Peyer's patch (tissue), 4 donors: Measurements from ENCODE around the gene SPATA7. TPM values are rescaled to one million over a fixed set of nuclear protein-coding genes. Genes with fewer than 3 reads are reported as not detected.

Experiments used
- DNase-seq, 3 donors: peaks; one replicate each; pipeline ENCODE4 v3.0.0-alpha.2; 2017 to 2019
- H3K27ac ChIP-seq, 4 donors: fragments of 200-600 bp; sonication (generic); one replicate each; pipeline ENCODE4 v1.5.1; 2016 to 2019
- H3K27me3 ChIP-seq, 2 donors: fragments of 200-600 bp; sonication (generic); one replicate each; pipeline ENCODE4 v1.5.1; 2019
- H3K36me3 ChIP-seq, 3 donors: fragments of 200-600 bp; sonication (generic); one replicate each; pipeline ENCODE4 v1.5.1; 2016 to 2019
- H3K4me1 ChIP-seq, 4 donors: fragments of 200-600 bp; sonication (generic); one replicate each; pipeline ENCODE4 v1.5.1; 2016 to 2019
- H3K4me3 ChIP-seq, 4 donors: fragments of 200-600 bp; sonication (generic); 1 replicate in 3 of 4; 2 replicates in 1 of 4; pipeline ENCODE4 v1.5.1; 2016 to 2019; ENCODE audit warnings: mild to moderate bottlenecking in 1 of 4
- H3K9me3 ChIP-seq, 4 donors: fragments of 200-600 bp; sonication (generic); one replicate each; pipeline ENCODE4 v1.5.1; 2016 to 2019; ENCODE audit warnings: mild to moderate bottlenecking in 1 of 4
- POLR2A ChIP-seq, 2 donors: fragments of 450-650 bp; IDR thresholded peaks; one replicate each; pipeline ENCODE4 v1.5.1; 2017; ENCODE audit warnings: antibody characterized with exemption in 2 of 2, mild to moderate bottlenecking in 2 of 2, moderate library complexity in 2 of 2
- total RNA-seq, 4 donors: library from RNA; depleted of rRNA; stranded (reverse); fragments of >200 nt; gene quantifications; one replicate each; pipeline ENCODE4 v1.1.0, GENCODE V29; 2016
- TF ChIP-seq, protein P1 (sequence below), 6 experiments: fragments of 450-650 bp in 4 of 6; fragments of 200-600 bp in 2 of 6; sonication (generic) in 1 of 6; IDR thresholded peaks; one replicate each; pipeline ENCODE4 v1.5.1; 2017 to 2019; ENCODE audit warnings: antibody characterized with exemption in 6 of 6, mild to moderate bottlenecking in 3 of 6, moderate library complexity in 1 of 6

The SPATA7 gene
- total RNA-seq, 4 donors from 2014 or later: 2.6 to 27.2 (median 9.0) TPM

DNA sequence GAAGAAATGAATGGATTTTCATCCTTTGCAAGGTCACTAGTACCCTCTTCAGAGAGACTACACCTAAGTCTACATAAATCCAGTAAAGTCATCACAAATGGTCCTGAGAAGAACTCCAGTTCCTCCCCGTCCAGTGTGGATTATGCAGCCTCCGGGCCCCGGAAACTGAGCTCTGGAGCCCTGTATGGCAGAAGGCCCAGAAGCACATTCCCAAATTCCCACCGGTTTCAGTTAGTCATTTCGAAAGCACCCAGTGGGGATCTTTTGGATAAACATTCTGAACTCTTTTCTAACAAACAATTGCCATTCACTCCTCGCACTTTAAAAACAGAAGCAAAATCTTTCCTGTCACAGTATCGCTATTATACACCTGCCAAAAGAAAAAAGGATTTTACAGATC lies 40.8 kb downstream of the SPATA7 start:
- DNase-seq: no peak
- Histone ChIP-seq H3K27me3 (no peaks in the 10 kb centered on the region), H3K36me3 (no peaks in the 10 kb centered on the region), H3K27ac (no peak overlapping the region), H3K4me1 (no peaks in the 10 kb centered on the region), H3K9me3 (no peaks in the 10 kb centered on the region), H3K4me3 (no peak overlapping the region)
- TF ChIP-seq, protein P1, sequence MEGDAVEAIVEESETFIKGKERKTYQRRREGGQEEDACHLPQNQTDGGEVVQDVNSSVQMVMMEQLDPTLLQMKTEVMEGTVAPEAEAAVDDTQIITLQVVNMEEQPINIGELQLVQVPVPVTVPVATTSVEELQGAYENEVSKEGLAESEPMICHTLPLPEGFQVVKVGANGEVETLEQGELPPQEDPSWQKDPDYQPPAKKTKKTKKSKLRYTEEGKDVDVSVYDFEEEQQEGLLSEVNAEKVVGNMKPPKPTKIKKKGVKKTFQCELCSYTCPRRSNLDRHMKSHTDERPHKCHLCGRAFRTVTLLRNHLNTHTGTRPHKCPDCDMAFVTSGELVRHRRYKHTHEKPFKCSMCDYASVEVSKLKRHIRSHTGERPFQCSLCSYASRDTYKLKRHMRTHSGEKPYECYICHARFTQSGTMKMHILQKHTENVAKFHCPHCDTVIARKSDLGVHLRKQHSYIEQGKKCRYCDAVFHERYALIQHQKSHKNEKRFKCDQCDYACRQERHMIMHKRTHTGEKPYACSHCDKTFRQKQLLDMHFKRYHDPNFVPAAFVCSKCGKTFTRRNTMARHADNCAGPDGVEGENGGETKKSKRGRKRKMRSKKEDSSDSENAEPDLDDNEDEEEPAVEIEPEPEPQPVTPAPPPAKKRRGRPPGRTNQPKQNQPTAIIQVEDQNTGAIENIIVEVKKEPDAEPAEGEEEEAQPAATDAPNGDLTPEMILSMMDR (IDR thresholded peaks at IDR 0.05): no peak
- no peak for TF ChIP-seq POLR2A (IDR thresholded peaks at IDR 0.05)

- DNase-seq: no peak
- Histone ChIP-seq H3K27me3 (no peaks in the 10 kb centered on the region), H3K4me3 (no peak overlapping the region), H3K36me3 (no peaks in the 10 kb centered on the region), H3K4me1 (no peaks in the 10 kb centered on the region), H3K27ac (no peak overlapping the region), H3K9me3 (no peaks in the 10 kb centered on the region)
- TF ChIP-seq, protein P1 (IDR thresholded peaks at IDR 0.05): no peak
- no peak for TF ChIP-seq POLR2A (IDR thresholded peaks at IDR 0.05)
These were observed 45.5 kb downstream of the SPATA7 start for GRCh38 chr14:88430976-88431375.

DNA sequence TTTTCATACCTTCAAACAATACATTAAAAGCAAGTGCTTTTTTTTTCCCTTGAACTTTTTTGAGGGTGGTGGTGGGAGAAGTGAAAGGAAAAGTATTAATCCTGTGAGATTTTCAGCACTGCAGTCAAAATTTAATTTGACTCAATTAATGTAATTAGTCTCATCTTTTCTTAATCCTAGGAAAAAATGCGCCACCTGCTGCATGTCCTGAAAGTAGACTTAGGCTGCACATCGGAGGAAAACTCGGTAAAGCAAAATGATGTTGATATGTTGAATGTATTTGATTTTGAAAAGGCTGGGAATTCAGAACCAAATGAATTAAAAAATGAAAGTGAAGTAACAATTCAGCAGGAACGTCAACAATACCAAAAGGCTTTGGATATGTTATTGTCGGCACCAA lies 52.2 kb downstream of the SPATA7 start:
- Histone ChIP-seq H3K36me3 (peaks cover 0 to 12% (median 0%) of the 10 kb centered on the region in 3 donors), H3K9me3 (no peaks in the 10 kb centered on the region), H3K27me3 (no peaks in the 10 kb centered on the region), H3K4me3 (no peak overlapping the region), H3K27ac (no peak overlapping the region), H3K4me1 (no peaks in the 10 kb centered on the region)
- DNase-seq: no peak
- no peak for TF ChIP-seq POLR2A (IDR thresholded peaks at IDR 0.05)
- TF ChIP-seq, protein P1 (IDR thresholded peaks at IDR 0.05): peak in 3 of 6 experiments; percentile 16 to 18 (median 18)

GRCh38 chr14:88439088-88439487 lies 53.6 kb downstream of the SPATA7 start:
- Histone ChIP-seq H3K27ac (no peak overlapping the region), H3K27me3 (no peaks in the 10 kb centered on the region), H3K4me3 (no peak overlapping the region), H3K4me1 (no peaks in the 10 kb centered on the region), H3K36me3 (peaks cover 0 to 12% (median 0%) of the 10 kb centered on the region in 3 donors), H3K9me3 (no peaks in the 10 kb centered on the region)
- no peak for DNase-seq
- TF ChIP-seq, protein P1 (IDR thresholded peaks at IDR 0.05): no peak
- TF ChIP-seq POLR2A (IDR thresholded peaks at IDR 0.05): no peak

- Histone ChIP-seq H3K4me3 (no peak overlapping the region), H3K27me3 (no peaks in the 10 kb centered on the region), H3K9me3 (no peaks in the 10 kb centered on the region), H3K4me1 (no peaks in the 10 kb centered on the region), H3K36me3 (peaks cover 0 to 6% (median 0%) of the 10 kb centered on the region in 3 donors), H3K27ac (no peak overlapping the region)
- DNase-seq: no peak
- TF ChIP-seq POLR2A (IDR thresholded peaks at IDR 0.05): no peak
- TF ChIP-seq, protein P1 (IDR thresholded peaks at IDR 0.05): no peak
These were observed 66.8 kb downstream of the SPATA7 start for GRCh38 chr14:88452231-88452630.

DNA sequence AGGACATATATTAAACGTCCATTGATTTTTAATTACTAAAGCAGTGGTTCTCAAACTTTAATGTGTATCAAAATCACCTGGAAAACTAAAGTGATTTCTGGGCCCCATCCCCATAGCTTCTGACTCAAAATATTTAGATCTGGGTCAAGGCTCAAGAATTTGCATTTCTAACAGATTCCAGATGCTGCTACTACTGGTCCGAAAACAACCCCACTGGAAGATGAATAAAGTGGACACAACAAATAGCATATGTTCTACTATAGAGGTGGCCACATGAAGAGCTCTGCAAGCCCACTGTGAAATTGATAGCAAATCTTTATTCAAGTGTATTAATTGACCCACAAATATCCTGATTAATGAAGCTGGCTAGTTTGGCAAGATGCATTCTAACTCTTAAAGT lies 69.4 kb downstream of the SPATA7 start:
- Histone ChIP-seq H3K4me3 (no peak overlapping the region), H3K4me1 (no peaks in the 10 kb centered on the region), H3K36me3 (peaks cover 0 to 6% (median 0%) of the 10 kb centered on the region in 3 donors), H3K27ac (no peak overlapping the region), H3K9me3 (no peaks in the 10 kb centered on the region), H3K27me3 (no peaks in the 10 kb centered on the region)
- DNase-seq: no peak
- TF ChIP-seq, protein P1 (IDR thresholded peaks at IDR 0.05): no peak
- TF ChIP-seq POLR2A (IDR thresholded peaks at IDR 0.05): no peak
